ENCODE data around the gene GALNT17.

Gene GALNT17

GRCh38 chr7:71323726-71324125, 191.8 kb downstream of the GALNT17 start:
- no peak for TF ChIP-seq TRIM28 (IDR thresholded peaks at IDR 0.05; ENCODE audit: borderline replicate concordance, low read length)
- TF ChIP-seq ZNF473 (tag by site-specific recombination; IDR thresholded peaks at IDR 0.05): no peak
- TF ChIP-seq ZNF843 (tag by site-specific recombination; IDR thresholded peaks at IDR 0.05): no peak
- no peak for TF ChIP-seq ZNF292 (tag by site-specific recombination; IDR thresholded peaks at IDR 0.05; ENCODE audit: borderline replicate concordance, low read depth)
- TF ChIP-seq, protein P1, sequence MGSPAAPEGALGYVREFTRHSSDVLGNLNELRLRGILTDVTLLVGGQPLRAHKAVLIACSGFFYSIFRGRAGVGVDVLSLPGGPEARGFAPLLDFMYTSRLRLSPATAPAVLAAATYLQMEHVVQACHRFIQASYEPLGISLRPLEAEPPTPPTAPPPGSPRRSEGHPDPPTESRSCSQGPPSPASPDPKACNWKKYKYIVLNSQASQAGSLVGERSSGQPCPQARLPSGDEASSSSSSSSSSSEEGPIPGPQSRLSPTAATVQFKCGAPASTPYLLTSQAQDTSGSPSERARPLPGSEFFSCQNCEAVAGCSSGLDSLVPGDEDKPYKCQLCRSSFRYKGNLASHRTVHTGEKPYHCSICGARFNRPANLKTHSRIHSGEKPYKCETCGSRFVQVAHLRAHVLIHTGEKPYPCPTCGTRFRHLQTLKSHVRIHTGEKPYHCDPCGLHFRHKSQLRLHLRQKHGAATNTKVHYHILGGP (tag by site-specific recombination; IDR thresholded peaks at IDR 0.05): no peak
- TF ChIP-seq ZNF114 (tag by site-specific recombination; IDR thresholded peaks at IDR 0.05): no peak
- TF ChIP-seq ZNF184 (tag by site-specific recombination; IDR thresholded peaks at IDR 0.05): no peak
- TF ChIP-seq GLIS2 (tag by site-specific recombination; IDR thresholded peaks at IDR 0.05): no peak
- TF ChIP-seq ZNF580 (tag by site-specific recombination; IDR thresholded peaks at IDR 0.05): no peak
- no peak for TF ChIP-seq ZNF140 (tag by site-specific recombination; IDR thresholded peaks at IDR 0.05)
- TF ChIP-seq ZNF560 (tag by site-specific recombination; IDR thresholded peaks at IDR 0.05; ENCODE audit: borderline replicate concordance): no peak
- TF ChIP-seq GLIS1 (tag by site-specific recombination; IDR thresholded peaks at IDR 0.05): no peak
- no peak for TF ChIP-seq ZNF791 (tag by site-specific recombination; IDR thresholded peaks at IDR 0.05)
- TF ChIP-seq ZNF658 (tag by site-specific recombination; IDR thresholded peaks at IDR 0.05): no peak
- Histone ChIP-seq H3K4me1 (ENCODE audit: control insufficient read depth, insufficient read depth, low read length) (no peaks in the 10 kb centered on the region), H3K36me3 (ENCODE audit: control insufficient read depth in 2 of 2, insufficient read depth in 1 of 2, low read length in 2 of 2) (no peaks in the 10 kb centered on the region), H3K27ac (ENCODE audit: extremely low read depth, low read depth, low read length) (no peak overlapping the region), H3K4me3 (ENCODE audit: low read depth, low read length) (no peak overlapping the region), H3K9me3 (ENCODE audit: control insufficient read depth, insufficient read depth, low read depth, low read length) (no peaks in the 10 kb centered on the region)
- ChIA-PET CTCF (no interaction called here), POLR2A (no interaction called here)

- ChIA-PET CTCF (no interaction called here), POLR2A (no interaction called here)
- no peaks in the 10 kb centered on the region for H3K9me3 ChIP-seq (ENCODE audit: control insufficient read depth, insufficient read depth, low read depth, low read length)
- no peak overlapping the region for H3K27ac ChIP-seq (ENCODE audit: extremely low read depth, low read depth, low read length)
- no peaks in the 10 kb centered on the region for H3K4me1 ChIP-seq (ENCODE audit: control insufficient read depth, insufficient read depth, low read length)
- H3K36me3 ChIP-seq (ENCODE audit: control insufficient read depth in 2 of 2, insufficient read depth in 1 of 2, low read length in 2 of 2): no peaks in the 10 kb centered on the region
- no peak overlapping the region for H3K4me3 ChIP-seq (ENCODE audit: low read depth, low read length)
- TF ChIP-seq YY2 (tag by site-specific recombination; IDR thresholded peaks at IDR 0.05): no peak
- TF ChIP-seq PRDM1 (tag by site-specific recombination; IDR thresholded peaks at IDR 0.05): no peak
- TF ChIP-seq, protein P2, sequence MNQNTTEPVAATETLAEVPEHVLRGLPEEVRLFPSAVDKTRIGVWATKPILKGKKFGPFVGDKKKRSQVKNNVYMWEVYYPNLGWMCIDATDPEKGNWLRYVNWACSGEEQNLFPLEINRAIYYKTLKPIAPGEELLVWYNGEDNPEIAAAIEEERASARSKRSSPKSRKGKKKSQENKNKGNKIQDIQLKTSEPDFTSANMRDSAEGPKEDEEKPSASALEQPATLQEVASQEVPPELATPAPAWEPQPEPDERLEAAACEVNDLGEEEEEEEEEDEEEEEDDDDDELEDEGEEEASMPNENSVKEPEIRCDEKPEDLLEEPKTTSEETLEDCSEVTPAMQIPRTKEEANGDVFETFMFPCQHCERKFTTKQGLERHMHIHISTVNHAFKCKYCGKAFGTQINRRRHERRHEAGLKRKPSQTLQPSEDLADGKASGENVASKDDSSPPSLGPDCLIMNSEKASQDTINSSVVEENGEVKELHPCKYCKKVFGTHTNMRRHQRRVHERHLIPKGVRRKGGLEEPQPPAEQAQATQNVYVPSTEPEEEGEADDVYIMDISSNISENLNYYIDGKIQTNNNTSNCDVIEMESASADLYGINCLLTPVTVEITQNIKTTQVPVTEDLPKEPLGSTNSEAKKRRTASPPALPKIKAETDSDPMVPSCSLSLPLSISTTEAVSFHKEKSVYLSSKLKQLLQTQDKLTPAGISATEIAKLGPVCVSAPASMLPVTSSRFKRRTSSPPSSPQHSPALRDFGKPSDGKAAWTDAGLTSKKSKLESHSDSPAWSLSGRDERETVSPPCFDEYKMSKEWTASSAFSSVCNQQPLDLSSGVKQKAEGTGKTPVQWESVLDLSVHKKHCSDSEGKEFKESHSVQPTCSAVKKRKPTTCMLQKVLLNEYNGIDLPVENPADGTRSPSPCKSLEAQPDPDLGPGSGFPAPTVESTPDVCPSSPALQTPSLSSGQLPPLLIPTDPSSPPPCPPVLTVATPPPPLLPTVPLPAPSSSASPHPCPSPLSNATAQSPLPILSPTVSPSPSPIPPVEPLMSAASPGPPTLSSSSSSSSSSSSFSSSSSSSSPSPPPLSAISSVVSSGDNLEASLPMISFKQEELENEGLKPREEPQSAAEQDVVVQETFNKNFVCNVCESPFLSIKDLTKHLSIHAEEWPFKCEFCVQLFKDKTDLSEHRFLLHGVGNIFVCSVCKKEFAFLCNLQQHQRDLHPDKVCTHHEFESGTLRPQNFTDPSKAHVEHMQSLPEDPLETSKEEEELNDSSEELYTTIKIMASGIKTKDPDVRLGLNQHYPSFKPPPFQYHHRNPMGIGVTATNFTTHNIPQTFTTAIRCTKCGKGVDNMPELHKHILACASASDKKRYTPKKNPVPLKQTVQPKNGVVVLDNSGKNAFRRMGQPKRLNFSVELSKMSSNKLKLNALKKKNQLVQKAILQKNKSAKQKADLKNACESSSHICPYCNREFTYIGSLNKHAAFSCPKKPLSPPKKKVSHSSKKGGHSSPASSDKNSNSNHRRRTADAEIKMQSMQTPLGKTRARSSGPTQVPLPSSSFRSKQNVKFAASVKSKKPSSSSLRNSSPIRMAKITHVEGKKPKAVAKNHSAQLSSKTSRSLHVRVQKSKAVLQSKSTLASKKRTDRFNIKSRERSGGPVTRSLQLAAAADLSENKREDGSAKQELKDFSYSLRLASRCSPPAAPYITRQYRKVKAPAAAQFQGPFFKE (tag by site-specific recombination; IDR thresholded peaks at IDR 0.05; ENCODE audit: borderline replicate concordance): no peak
- no peak for TF ChIP-seq ZNF280D (tag by site-specific recombination; IDR thresholded peaks at IDR 0.05)
- TF ChIP-seq, protein P3, sequence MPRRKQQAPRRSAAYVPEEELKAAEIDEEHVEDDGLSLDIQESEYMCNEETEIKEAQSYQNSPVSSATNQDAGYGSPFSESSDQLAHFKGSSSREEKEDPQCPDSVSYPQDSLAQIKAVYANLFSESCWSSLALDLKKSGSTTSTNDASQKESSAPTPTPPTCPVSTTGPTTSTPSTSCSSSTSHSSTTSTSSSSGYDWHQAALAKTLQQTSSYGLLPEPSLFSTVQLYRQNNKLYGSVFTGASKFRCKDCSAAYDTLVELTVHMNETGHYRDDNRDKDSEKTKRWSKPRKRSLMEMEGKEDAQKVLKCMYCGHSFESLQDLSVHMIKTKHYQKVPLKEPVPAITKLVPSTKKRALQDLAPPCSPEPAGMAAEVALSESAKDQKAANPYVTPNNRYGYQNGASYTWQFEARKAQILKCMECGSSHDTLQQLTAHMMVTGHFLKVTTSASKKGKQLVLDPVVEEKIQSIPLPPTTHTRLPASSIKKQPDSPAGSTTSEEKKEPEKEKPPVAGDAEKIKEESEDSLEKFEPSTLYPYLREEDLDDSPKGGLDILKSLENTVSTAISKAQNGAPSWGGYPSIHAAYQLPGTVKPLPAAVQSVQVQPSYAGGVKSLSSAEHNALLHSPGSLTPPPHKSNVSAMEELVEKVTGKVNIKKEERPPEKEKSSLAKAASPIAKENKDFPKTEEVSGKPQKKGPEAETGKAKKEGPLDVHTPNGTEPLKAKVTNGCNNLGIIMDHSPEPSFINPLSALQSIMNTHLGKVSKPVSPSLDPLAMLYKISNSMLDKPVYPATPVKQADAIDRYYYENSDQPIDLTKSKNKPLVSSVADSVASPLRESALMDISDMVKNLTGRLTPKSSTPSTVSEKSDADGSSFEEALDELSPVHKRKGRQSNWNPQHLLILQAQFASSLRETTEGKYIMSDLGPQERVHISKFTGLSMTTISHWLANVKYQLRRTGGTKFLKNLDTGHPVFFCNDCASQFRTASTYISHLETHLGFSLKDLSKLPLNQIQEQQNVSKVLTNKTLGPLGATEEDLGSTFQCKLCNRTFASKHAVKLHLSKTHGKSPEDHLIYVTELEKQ (tag by site-specific recombination; IDR thresholded peaks at IDR 0.05; ENCODE audit: borderline replicate concordance): no peak
- no peak for TF ChIP-seq ZNF837 (tag by site-specific recombination; IDR thresholded peaks at IDR 0.05)
- no peak for TF ChIP-seq ZNF560 (tag by site-specific recombination; IDR thresholded peaks at IDR 0.05; ENCODE audit: borderline replicate concordance)
- no peak for TF ChIP-seq ZBTB7A (tag by site-specific recombination; IDR thresholded peaks at IDR 0.05; ENCODE audit: low read depth)
- no peak for TF ChIP-seq ZNF558 (tag by site-specific recombination; IDR thresholded peaks at IDR 0.05)
Measured at GRCh38 chr7:71325151-71325550, 193.2 kb downstream of the GALNT17 start.

Measured in HEK293 (cell line).